G401.6 (cell line): Measurements from ENCODE around the gene CNTN1.

ENCODE experiments used
- FAIRE-seq: peaks from 2 replicates; lab custom pipeline; 2012; peaks lifted over from hg19 to GRCh38; lab: Jason Lieb, UNC

Gene CNTN1

DNA sequence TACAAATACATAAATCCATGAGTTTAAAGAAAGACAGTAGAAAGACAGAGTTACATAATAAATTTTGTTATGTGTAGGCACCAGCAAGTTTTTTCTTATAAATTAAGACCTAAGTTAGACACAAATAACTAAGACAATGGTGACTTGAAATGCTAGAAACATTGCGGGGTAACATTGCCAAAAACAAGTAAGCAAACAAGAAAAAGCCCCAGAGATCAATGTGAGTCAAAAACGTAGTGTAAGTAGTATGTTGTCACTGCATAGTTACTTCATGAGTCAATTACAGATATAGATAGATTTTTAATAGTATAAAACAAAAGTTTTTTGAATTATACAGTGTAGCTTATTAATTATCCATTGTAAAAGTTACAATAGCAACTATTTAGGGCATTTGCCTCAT lies 83.4 kb downstream of the CNTN1 start:
- no peak for FAIRE-seq

DNA sequence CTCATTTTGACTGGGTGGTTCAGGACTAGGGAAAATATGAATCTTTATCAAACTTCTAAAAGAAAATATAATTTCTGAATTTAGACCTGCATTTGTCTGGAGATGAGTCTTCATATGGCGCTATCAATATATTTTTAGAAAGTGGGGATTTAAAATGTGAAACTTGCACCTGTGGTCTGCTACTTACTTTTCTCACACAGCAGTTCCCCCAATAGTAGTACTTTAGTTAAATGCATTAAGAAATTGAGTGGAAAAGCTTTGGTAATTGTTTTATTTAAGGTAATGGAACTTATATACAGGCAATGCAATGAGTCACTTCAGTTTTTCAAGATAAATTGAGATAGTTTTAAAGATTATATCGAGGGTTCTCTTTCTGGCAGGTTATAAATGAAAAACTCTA lies 91.9 kb downstream of the CNTN1 start:
- FAIRE-seq, result no peak

DNA sequence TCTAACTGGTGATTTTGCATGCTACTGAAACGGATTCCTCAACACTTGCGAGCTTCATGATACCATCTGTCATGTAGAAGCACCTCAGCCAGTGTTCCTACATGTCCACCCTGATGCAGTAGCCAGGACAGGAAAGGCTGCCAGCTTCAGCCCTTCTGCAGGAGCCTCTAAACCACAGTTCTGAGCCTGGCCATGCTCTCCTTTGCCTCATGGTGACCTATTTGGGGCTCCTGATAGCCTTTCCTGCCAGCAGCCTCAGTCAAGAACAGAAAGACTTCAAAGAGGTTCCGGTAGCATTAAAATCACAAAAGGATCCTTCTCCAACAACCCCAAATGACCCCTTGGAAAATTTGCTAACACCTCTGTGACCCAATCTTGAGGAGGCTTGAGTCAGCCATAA lies 96.0 kb downstream of the CNTN1 start:
- FAIRE-seq, result no peak

DNA sequence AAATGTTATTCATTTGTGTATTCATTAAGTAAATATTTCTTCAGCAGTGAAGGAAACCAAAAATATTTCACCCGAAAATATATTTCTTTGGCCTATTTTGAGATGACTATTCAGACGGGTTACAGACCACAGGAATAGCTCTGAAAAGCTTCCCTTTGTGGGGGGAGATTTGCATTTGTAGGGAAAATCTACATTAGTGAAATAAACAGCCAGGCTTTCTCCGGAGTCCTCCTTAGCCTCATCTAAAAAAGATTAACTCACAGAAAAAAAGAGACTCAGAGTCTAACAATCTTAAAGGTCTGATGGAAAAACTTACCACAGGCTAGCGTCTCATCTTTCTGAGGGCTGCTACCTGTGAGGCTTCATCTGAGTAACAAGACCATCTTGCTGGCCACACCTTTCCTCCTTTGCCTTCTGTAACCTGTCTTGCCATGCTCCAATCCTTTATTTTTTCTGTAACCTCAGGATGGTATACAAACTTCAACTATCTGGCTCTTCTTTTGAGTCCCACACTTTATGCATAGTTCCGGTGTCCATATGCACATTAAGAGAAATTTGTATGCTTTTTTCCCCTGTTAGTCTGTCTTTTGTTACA lies 100.7 kb downstream of the CNTN1 start:
- no peak for FAIRE-seq

DNA sequence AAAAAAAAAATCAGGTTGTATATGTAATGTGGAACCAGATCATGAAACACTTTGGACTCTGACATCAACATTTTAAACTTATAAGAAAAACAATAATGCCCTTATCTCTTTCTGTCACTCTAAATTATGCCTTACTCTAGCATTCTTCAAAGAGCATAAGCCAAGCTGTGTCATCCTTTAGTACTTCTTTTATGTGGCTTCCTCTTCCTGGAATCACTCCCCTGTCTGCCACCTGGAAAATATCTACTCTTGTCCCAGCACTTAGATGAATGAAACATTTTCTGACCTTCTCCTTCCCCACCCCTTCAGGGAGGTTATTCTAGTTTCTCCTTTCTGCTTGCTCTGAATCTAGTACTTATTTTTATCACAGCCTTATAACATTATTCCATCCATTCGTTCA lies 101.2 kb downstream of the CNTN1 start:
- FAIRE-seq, result no peak

DNA sequence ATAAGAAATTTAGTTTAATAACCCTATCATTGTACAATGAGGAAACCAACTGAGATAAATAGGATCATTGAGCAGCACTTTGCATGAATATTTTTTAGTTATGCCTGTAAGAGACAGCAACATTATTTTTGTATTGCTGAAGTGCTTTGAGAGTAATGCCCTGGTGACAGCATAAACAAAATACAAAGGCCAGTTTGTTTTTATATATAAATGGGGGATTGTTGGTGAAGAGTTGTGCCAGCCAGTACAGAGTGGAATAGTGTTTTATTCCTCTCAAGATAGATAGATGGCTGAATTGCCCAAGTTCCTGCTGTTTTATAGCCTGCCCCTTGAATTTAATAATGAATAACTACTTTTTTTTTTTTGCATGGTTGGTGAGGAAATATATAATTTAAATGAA lies 101.8 kb downstream of the CNTN1 start:
- no peak for FAIRE-seq

DNA sequence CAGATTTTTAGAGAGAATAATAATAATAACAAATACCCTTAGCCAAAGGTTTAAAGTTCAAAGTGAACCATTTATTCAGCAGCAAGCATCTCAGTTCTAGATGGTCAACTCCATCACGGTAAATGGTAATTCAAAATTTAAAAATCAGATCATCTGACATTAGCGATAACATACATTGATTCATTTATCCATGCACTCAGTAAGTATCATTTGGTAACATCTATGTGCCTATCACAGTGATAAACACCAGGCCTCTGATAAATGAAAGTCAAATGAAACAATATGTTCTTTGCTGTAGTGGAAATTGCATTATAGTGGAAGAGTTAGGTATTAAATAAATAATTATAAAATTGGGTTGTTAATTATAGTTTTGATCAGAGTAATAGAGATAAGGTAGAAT lies 108.8 kb downstream of the CNTN1 start:
- FAIRE-seq, result no peak

DNA sequence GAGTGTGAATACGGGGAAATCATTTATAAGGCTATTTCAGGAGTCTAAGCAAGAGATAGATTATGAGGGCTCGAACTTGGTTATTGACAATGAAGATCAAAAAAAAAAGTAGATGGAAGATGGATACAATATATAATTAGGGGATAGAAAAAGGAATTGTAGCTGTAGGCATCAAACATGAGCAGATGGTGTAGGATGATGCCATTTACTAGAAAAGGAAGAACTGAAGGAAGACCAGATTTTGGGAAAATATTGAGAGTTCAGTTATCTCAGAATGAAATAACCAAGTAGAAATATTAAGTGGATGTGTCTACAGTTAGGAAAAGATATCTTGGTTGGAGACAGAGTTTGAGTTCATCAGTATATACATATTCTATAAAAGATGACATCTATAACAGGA lies 109.6 kb downstream of the CNTN1 start:
- FAIRE-seq, result no peak

DNA sequence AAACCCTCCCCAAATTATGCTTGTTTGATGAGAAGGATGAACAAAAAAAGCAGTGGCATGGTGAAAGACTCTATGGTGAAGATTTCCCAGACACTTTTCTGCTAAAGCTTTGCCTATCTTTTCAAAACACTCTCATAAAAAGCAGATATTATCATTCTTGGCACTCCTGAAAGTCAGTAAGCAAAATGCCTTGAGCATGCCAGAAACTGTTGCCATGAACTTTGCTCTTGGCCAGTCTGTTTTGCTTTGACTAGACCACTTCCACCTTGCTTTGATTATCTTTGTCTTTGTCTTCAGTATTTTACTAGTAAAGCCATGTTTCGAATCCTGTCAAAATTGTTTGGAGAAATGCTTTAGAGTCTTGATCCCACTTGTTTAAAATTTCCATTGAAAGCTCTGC lies 110.4 kb downstream of the CNTN1 start:
- FAIRE-seq, result no peak

DNA sequence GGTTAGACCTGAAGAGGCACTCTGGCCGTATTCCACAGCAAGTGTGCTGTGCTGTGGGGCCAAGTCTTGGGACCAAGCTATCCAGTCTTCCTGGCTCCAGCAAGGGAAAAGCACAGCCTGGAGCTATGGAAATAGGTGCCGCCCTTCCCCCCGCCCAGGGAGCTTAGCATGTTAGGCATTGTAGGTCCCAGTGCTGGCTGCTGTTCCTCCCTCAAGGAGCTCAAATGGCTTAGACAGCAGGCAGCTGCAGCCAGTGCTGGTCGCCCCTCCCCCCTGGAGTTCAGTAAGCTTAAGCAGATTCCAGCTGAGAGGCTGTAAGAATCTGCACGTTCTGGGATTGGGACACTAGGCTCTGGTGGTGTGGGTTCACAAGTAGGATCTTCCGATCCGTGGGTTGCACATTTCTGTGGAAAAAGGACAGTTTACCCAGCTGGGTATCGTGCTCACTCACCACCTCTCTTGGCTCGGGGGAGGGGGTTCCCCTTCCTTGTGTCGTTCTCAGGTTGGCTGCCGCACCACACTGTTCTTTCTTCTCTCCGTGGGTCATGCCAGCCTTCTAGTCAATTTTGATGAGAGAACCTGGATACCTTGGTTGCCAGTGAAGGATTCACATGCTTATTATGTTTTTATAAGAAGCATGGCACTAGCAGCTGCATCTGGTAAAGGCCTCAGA lies 127.3 kb downstream of the CNTN1 start:
- FAIRE-seq, result no peak

DNA sequence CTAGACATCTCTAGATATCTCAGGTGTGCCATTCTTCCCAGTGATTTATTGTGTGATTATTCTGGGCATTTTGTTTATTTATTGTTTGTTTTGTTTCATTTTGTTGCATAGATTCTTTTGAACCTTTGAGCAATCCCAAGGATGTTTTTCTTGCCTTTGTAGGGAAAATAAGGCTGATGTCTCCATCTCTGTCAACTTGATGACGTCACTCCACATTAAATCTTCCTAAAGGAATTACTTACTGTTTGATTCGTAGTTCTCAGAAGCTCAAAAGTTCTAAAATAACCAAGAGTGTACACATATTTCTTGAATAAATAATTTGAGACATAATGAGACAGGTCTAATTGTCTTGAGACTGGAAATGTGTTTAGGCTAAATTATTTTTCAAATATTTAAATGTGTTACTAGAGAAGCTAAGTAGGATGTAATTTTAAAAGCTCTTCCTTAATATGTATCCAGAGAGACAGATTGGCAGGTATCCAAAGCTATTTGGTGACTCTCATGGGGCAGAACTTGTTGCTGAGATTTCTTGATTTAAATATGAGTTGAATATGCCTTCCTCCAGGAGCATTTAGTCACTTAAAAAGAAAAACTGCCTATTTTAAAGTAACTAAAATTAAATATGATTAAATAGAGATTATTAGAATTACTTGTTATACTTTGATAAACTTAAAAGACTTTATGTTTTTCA lies 128.7 kb downstream of the CNTN1 start:
- no peak for FAIRE-seq

DNA sequence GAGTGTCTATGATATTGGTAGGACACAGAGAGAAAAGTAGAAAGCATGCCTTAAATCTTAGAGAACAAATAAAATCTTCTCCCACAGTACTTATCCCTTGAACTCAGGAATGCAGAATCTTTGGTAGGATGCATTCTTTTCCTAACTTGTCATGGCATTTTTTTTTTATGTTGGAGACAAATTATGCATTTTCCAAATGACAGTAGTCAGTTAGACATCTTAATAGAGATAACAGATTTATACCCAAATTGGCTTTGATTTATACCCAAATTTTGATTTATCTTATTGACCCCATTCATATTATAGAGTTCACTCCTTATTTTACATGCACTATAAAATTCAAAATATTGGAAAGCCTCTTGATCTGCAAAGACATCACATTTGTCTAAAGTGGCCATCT lies 132.9 kb downstream of the CNTN1 start:
- no peak for FAIRE-seq

DNA sequence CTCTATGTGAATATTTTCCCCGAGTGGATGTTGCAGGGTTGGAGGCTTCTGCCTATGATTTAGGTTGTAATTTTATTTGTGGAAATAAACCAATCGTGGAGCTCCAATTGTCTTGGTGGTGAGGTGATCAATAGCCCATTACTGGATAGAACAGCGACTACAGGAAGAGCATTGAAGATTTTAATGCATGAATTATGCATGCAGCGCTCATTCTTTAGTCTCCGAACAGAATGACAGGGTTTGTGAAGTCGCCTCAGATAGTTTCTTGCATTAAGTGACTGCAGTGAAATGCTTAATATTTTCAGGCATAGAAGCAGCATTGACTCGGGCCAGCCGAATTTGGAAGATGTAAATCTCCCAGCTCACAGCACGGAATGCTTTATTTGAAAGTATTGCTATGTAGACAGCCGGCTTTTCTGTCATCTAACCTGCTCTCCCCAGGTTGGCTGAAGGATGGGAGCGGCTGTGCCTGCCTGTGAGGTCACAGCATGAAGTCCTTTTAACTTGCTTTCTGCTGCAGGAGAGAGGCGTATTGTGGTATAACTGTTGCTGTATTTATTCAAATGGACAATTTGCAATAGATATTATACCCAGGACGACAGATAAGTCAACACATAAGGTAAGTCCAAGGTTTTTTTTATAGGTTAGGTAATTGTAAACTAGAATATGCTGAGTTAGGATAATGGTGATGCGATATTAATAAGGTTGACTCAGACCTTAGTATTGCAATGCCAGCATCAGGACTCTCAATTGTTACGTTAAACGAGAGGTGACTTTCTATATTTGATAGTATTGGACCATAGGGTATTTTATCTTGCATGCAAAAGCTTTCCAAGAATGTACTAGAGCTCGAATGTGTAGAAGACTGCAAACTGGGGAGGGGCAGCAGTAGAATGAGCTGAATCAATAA lies 135.7 kb downstream of the CNTN1 start:
- no peak for FAIRE-seq

DNA sequence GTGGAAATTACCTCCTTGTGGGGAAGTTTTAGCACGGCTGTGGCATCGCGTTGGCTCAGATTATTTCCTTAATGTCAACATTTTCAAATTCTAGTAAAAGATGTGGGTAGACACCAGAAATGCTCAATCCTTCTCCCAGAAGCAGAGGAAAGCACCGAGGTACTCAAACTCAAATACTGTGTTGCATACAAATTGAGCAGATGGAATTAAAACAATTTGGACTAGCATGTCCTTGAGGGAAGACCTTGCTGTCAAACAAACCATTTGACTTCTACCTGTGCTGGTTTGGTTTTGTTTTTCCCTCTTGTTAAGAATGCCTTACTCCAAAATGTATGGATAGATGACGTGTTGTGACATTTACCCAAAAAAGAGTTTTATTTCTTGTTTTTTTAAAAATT lies 136.4 kb downstream of the CNTN1 start:
- FAIRE-seq, result no peak

DNA sequence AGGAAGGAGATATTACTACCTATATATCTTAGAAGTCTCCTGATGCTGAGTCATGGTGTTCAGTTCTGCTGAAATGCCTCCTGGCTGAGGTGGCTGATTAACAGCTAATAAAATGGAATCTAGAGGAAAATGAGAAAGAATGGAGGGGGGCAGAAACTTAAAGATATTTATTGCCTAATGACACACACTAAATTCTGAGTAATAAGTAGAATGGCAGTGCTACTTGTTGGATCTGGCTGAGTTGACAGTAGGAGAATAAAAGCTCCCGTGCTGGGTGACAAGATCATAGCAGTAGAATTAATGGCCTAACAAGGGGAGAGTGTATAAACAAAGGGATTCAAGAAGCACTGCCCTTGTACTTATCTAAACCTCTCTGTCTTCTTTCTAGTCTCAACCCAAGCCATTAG lies 137.5 kb downstream of the CNTN1 start:
- FAIRE-seq, result no peak

DNA sequence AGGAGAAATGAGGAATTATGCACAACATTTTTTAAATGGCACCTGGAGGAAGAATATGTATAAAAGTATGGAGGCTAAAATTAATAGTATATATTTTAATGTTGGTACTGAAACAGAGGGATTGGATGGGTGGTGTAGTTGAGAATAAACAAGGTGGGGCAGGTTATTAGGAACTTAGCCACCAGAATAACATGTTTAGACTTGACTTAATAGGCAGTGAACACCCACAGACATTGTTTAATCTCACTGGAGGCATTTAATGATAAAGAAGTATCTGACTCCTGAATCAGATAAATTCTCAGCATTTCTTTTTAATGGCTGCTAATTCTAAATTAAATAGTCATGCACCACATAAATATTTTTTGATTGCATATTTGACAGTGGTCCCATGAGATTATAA lies 139.7 kb downstream of the CNTN1 start:
- FAIRE-seq, result no peak

DNA sequence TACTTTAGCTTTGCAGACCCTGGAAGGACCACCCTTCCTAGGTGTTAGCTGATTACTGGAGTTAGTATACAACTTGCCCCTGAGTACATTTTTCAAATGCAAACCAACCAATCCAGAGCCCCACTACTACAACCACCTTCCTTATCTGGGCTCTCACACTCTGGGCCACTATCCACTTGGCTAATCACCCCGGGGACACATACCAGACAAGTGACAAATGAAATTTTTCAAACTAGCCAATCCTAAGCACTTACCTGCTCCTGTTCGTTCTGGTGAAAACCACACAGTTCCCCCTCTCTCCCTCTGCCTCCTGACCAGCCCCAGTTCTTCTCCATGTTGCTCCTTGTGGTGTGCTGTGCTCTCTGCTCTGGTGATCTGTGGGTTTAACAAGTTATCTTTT lies 140.4 kb downstream of the CNTN1 start:
- FAIRE-seq, result no peak

DNA sequence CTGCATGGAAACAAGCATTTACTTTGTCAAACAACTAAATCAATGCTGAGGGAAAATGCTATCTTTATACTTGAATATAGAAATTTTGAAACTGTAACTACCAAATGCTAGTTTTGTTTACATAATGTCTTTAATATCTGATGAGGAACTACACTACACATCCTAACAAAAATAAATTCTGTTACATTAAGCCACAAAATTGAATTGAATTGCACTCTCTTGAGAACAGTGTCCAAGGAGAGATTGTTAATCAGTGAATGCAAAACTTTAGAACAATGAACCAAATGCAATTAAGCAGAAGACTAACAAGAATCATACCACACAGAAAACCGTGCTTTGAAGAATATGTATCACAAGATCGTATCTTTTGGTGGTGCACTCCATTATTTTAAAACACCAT lies 141.6 kb downstream of the CNTN1 start:
- no peak for FAIRE-seq

DNA sequence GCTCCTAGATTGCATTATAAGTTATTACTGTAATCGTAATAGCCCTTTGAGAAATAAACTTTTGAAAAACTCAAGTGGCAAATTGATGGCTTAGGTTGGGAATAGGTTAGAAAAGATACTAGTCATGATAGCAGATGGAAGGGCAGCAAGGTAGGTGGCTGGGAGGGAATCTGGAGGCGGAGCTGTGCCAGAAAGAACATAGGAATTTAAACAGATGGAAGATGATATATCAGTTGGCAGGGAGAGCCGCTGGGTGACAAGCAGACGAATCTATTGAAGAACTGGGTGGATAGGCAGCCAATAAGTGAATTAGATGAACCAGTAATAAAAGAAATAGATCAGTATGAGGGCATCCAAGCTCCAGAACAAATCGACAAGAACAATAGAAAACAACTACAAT lies 142.1 kb downstream of the CNTN1 start:
- no peak for FAIRE-seq

DNA sequence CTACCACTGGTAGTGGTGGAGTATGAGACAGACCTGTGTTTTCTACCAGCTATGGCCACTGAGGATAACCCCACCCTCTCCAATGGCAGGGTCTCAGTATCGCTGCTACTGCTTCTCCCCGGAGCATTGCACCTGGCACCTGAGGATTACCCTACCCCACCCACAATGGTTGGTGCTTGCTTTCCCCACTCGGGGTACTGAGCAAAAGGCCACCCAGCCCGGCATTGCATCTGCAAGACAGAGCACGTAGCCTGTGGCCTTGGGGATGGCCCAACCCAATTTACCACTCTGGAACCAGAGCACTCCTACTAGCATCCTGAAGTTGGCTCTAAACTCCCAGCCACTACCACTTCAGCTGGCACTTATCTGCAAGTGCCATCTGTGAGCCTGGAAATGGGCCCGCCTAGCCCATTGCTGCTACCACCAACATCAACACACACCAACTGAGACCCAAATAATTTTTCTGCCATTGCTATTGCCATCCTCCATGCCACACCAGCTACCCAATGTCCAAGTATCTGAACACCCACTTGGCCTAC lies 145.7 kb downstream of the CNTN1 start:
- FAIRE-seq, result no peak

DNA sequence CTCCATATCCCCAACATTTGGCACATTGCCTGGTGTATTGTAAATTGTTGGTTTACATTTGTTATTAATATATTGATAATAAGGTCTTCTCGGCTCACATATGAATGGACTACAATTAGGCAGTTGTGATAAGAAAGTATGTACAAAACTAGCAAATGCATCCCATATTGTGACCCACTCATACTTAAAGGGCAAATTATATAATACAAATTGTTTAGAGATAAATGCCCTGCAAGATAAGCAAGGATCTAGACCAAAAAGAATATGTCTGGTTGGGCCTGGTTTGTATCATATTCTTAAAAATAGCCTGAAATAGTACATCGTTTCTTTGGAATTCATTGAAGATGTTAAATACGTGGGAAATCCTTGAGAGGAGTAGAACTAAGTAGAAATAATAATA lies 151.3 kb downstream of the CNTN1 start:
- no peak for FAIRE-seq

DNA sequence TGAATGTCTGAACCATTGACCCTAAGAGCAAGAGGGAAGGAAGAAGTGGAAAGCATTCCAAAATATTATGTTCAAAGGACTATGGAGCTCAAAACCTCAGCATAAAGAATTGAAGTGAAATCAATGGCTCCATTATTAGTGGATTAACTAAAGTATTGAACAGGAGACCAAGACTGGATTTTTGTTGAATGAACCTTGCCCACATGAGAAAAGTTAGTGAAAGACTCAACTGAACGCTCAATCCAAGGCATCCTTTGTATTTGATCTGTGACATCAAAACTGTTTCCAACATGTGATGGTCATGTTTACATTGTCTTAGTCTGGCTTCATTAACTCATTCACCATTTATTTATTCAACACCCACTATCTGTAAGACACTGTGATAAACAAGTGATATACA lies 161.0 kb downstream of the CNTN1 start:
- FAIRE-seq, result no peak

DNA sequence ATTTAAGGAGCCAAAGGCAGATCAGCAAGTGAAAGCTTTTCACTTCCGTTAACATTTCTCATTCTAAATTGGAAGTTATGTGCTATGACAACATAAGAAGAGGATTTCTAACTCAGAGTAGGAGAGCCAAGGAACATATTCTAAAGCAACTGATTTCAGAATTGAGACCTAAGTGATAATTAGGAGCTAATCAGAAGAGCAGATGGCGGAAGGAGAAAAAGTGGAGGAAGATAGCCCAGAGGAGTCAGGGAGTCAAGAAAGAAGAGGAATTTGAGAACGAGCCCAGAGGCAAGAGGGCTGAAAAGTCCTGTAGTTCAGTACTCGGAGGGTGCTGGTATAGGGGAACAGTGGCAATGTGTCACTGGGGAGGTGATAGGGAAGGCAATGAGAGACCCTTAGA lies 162.4 kb downstream of the CNTN1 start:
- FAIRE-seq, result no peak
